Effector memory CD8-positive, alpha-beta T cell (primary cell): ENCODE results near the gene MAP2K7.
"Not testable (repeated sequence)": the region's sequence is repeated elsewhere in the genome, so short reads cannot be mapped to it uniquely, and the experiment has no call there.

Experiments
- ATAC-seq: fragments of 150-1000 bp; cut with Tn5 transposase; replicated peaks from 2 replicates; pipeline ENCODE4 v1.10.0; 2021; ENCODE audit warnings: mild to moderate bottlenecking, moderate library complexity
- DNase-seq, 3 experiments: peaks; one replicate each; pipeline ENCODE4 v3.0.0; 2021
- H3K27ac Mint-ChIP-seq, 2 donors: one replicate each; pipeline ENCODE4 v1.8.0; 2022; ENCODE audit warnings: mild to moderate bottlenecking in 2 of 2, mixed read lengths in 2 of 2, moderate library complexity in 2 of 2
- H3K27me3 Mint-ChIP-seq, 2 donors: one replicate each; pipeline ENCODE4 v1.8.0; 2022; ENCODE audit warnings: mixed read lengths in 2 of 2
- H3K36me3 Mint-ChIP-seq: one replicate; pipeline ENCODE4 v1.8.0; 2022; ENCODE audit warnings: mild to moderate bottlenecking, moderate library complexity, mixed read lengths; ENCODE audit not compliant: insufficient read depth
- H3K4me1 Mint-ChIP-seq, 2 donors: one replicate each; pipeline ENCODE4 v1.8.0; 2022; ENCODE audit warnings: low read depth in 2 of 2, mixed read lengths in 2 of 2
- H3K4me3 Mint-ChIP-seq, 2 donors: one replicate each; pipeline ENCODE4 v1.8.0; 2022; ENCODE audit warnings: mild to moderate bottlenecking in 2 of 2, mixed read lengths in 2 of 2, moderate library complexity in 2 of 2
- H3K9me3 Mint-ChIP-seq, 2 donors: one replicate each; pipeline ENCODE4 v1.8.0; 2022; ENCODE audit warnings: mixed read lengths in 2 of 2
- total RNA-seq, 9 experiments: gene quantifications; one replicate each; lab custom pipeline; 2026; lab: John Stamatoyannopoulos, UW

MAP2K7 gene
- total RNA-seq: 36.6 to 86.0 (median 52.9) reads per million in 9 experiments

DNA sequence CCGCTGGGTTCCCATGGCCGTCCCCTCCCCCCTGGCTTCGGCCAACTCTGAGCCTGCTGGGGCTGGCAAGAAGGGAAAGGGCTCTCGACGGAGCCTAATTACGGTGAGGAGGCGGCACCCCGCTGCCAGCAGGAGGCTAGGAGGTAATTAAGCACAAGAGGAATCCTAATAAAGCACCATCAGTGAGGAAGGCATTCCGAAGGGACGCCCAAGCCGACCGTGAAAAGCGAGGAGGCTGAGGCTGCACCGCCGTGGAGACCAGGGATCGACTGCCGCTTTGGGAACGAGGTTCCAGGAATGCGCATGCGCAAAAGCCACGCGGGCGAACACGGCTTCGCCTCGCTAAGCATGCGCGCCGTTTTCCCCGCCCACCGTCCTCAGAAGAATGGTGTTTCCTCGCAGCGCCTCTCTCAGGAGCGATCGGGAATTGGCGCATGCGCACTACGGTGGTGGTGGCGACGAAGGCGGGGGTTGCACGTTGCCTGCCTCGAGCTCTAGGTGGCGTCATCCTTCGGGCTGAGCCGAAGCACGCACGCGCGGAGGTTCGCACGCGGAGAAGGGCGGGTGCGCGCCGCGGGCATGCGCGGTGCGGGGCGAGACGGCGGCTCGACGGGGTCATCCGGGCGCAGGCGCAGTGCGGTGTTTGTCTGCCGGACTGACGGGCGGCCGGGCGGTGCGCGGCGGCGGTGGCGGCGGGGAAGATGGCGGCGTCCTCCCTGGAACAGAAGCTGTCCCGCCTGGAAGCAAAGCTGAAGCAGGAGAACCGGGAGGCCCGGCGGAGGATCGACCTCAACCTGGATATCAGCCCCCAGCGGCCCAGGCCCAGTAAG lies at the start of gene MAP2K7:
Gene MAP2K7, plus strand, starts transcription at position 634 of the 830 bp plus-strand sequence. Its CDS starts 68 bp downstream, at position 702.
- peaks cover 49% of the 10 kb centered on the region for H3K36me3 Mint-ChIP-seq
- ATAC-seq (peak; percentile 66), DNase-seq (peak; percentile 100)
- no peaks in the 10 kb centered on the region for H3K27me3 Mint-ChIP-seq
- H3K27ac Mint-ChIP-seq: peak within 1 kb of the TSS; percentile 99
- peak within 1 kb of the TSS; percentile 88 to 95 for H3K4me3 Mint-ChIP-seq
- H3K9me3 Mint-ChIP-seq: no peaks in the 10 kb centered on the region
- peaks cover 29 to 36% of the 10 kb centered on the region in 2 donors for H3K4me1 Mint-ChIP-seq

DNA sequence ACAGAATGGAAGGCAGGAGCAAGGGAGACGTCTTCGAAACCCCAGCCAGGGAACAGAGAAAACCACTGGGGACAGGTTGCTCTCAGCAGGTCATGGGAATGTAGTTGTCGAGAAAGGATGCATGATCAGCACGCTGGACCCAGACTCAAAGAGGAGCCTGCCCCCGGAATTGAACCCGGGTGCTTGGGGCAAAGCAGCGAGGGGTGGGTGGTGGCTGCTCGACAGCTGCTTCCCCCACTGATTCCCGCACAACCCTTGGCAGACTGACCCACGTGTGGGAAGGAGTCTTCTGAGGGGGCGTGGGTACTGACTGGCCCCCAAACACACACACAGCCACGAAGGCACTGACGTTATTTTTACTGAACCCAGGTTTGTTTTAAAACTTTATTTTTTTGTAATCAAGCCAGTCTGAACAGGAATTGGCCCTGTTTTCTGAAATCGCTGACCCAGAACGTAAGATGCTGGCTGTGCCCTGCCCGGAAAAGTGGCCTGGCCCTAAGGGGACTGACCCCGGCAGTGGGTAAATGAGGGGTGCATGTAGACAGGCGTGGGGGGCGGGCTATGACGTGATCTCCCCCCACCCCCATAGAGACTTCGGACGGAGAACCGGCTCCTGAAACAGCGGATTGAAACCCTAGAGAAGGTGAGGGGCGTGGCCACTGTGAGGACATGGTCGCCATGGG lies 48.1 kb upstream of the MAP2K7 start:
- Mint-ChIP-seq H3K27me3 (peaks cover 7 to 50% of the 10 kb centered on the region in 2 donors), H3K36me3 (no peaks in the 10 kb centered on the region), H3K4me3 (no peak overlapping the region), H3K4me1 (peaks cover 5 to 8% of the 10 kb centered on the region in 2 donors), H3K9me3 (no peaks in the 10 kb centered on the region), H3K27ac (no peak overlapping the region)
- ATAC-seq (no peak), DNase-seq (no peak)

DNA sequence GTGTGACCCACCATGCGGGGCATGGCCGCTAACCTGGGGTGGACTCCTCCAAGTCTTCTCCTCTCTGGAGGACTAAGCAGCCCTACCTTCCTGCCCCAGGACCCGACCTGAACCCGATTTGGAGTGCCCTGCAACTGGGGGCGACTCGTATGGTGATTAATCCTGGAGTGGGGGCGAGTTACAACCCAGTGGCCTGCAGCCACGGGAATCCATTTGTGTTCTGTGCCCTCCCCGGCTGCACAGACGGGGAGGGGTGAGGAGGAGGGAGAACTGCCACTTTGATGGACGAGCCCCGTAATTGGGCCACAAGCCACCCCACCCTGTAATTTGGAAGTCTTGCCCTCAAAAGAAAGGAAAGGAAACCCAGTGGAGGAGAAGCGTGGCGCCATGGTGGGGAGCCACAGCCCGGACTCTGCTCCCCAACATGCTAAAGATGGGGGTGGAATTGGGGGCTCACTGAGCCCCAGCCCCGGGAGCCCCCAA lies 47.5 kb upstream of the MAP2K7 start:
- H3K27me3 Mint-ChIP-seq: peaks cover 13 to 56% of the 10 kb centered on the region in 2 donors
- no peaks in the 10 kb centered on the region for H3K36me3 Mint-ChIP-seq
- H3K4me1 Mint-ChIP-seq: peaks cover 5 to 8% of the 10 kb centered on the region in 2 donors
- no peak for DNase-seq
- no peaks in the 10 kb centered on the region for H3K9me3 Mint-ChIP-seq
- ATAC-seq: no peak
- no peak overlapping the region for H3K4me3 Mint-ChIP-seq
- no peak overlapping the region for H3K27ac Mint-ChIP-seq

DNA sequence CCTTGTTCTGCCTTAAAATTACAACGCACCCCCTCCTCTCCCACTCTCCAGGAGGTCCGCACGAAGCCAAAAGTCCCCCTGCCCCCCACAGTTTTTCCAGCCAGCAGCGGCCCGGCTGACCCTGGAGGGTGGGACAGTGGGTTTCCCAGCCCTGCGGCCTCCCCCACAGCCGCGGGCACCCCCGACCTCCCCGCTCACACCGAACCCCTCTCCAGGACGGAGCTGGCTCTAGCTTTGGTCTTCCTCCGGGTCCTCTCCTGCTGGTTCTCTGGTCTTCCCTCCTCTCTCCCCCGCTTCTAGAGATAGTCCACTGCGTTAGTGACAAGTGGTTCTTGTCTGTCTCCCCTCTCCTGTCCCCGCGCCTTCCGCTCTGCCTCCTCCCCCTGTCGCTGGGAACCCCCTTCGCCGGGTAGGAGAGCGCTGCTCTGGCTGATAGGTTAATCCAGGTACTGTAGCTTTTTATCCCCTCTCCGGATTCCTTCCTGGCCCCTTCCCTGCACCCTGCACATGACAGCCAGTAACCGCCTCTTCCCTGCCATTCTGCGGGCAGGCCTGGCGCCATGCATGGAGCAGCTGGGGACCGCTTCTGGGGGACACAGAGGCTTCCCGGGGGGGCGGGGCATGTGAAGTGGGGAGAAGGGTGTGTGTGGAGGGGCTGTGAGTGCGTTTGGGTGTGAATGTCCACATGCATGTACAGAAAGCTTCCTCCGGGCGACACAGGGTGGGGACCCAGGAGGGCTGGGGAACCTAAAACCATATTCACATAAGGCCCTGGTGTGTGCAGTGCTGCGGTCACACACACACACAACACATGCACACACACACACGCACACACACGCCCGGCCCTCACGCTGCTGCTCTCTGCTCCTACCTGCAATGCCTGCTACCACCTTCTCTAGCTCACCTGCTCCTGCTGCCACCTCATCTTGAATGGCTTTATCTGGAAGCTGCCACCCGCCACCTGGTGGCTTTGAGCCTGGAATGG lies 46.7 kb upstream of the MAP2K7 start:
- peaks cover 6 to 8% of the 10 kb centered on the region in 2 donors for H3K4me1 Mint-ChIP-seq
- no peak for ATAC-seq
- H3K27ac Mint-ChIP-seq: no peak overlapping the region
- H3K27me3 Mint-ChIP-seq: peaks cover 16 to 61% of the 10 kb centered on the region in 2 donors
- no peak for DNase-seq
- no peaks in the 10 kb centered on the region for H3K9me3 Mint-ChIP-seq
- H3K36me3 Mint-ChIP-seq: no peaks in the 10 kb centered on the region
- no peak overlapping the region for H3K4me3 Mint-ChIP-seq

DNA sequence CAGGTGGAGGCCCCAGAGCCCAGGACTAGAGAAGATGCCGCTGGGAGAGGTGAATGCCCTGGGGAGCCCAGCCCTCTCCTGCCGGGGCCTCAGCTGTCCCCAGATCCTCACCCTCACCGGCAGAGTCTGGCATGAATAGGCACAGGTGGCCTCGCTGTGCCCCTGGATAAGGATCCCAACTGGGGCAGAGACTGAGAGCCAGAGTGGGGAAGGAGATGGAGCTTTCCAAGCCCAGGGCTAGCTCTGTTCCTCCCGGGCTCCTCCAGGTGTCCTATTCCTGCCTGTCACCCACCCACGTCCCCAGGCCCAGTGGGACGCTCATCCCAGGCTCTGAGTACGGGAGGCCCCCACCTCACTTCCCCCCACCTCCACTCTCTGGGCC lies 46.0 kb upstream of the MAP2K7 start:
- no peak for DNase-seq
- Mint-ChIP-seq H3K4me3 (no peak overlapping the region), H3K27ac (no peak overlapping the region), H3K27me3 (peaks cover 16 to 59% of the 10 kb centered on the region in 2 donors), H3K9me3 (no peaks in the 10 kb centered on the region), H3K4me1 (peaks cover 6 to 7% of the 10 kb centered on the region in 2 donors), H3K36me3 (no peaks in the 10 kb centered on the region)
- no peak for ATAC-seq

DNA sequence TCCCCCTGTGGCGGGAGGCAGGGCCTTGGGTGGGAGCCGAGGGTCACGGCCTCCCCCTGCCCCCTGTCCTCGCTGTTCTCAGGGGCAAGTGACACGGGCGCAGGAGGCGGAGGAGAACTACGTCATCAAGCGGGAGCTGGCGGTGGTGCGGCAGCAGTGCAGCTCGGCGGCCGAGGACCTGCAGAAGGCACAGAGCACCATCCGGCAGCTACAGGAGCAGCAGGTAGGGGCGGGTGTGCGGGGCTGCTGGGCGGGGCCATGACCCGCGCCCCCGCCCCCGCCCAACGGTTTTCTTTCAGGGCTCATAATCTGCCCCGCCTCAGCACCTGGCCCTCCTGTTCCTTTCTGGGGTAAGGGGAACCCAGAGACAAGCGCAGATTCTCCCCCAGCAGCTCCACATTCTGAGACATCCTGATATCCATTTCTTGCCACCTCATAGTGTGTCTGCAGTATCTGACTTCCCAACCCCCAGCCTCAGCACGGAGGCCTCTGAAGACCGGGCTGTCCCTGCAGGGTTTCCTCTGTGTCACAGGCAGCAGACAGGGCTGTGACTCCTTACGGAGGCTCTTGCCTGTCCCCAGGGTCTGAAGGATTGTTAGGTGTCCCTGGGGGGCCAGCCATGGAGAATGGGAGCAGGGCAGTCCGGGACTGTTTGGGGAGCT lies 45.4 kb upstream of the MAP2K7 start:
- H3K27me3 Mint-ChIP-seq: peaks cover 16 to 53% of the 10 kb centered on the region in 2 donors
- DNase-seq (no peak), ATAC-seq (no peak)
- H3K27ac Mint-ChIP-seq: no peak overlapping the region
- H3K4me3 Mint-ChIP-seq: no peak overlapping the region
- H3K36me3 Mint-ChIP-seq: no peaks in the 10 kb centered on the region
- H3K4me1 Mint-ChIP-seq: peaks cover 2% of the 10 kb centered on the region in 2 donors
- H3K9me3 Mint-ChIP-seq: no peaks in the 10 kb centered on the region

DNA sequence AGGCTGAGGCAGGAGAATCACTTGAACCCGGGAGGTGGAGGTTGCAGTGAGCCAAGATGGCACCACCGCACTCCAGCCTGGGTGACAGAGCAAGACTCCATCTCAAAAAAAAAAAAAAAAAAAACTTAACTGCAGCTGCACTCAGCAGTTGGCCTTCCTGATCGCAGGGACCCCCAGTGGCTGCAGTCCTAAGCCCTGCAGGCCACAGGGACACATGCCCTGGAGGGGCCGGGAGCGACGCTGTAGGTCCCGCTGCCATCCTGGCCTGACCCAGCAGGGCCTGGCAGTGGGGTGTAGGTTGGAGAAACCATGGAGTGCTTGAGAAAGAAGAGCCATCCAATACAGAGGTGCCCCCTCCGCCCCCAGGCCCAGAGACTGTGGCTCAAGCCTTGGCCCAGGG lies 44.6 kb upstream of the MAP2K7 start:
- not testable (repeated sequence) for H3K4me1 Mint-ChIP-seq, H3K27ac Mint-ChIP-seq, DNase-seq, ATAC-seq, H3K36me3 Mint-ChIP-seq, H3K9me3 Mint-ChIP-seq, H3K4me3 Mint-ChIP-seq
- peaks cover 16 to 55% of the 10 kb centered on the region in 2 donors for H3K27me3 Mint-ChIP-seq

DNA sequence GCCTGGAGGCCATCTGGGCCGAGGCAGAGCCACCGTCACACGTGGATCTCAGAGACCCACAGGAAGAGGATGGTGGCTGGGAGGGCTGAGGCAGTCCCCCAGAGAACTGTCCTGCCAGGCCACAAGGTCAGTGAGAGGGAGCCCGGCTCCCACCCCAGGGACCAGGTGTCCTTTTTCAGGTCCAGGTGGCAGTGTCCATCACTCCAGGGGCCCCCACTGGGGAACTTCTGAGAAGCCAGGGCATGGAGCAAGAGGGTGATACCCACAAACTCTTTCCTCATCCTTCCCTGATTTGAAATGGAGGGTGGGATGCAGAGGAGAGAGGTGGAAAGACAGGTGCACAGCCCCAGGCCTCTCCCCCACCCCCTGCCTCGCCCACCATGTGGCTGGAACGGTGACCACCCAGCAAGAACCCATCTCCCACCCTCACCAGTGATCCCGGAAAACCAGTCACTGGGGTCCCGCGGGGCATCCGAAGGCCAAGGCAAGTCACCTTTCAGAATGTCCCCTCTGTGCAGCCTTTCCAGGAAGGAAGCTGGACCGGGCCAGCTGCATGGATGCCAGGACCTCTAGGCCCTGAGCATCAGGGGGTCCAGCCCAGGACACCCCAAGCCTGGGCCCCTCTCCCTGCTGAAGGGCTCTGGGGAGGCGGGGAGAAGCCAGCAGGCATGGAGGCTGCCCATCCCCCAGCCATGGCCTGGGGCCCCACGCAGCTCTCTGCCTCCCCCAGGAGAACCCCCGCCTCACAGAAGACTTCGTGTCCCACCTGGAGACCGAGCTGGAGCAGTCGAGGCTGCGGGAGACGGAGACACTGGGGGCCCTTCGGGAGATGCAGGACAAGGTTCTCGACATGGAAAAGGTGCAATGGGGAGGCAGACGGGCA lies 43.6 kb upstream of the MAP2K7 start:
- Mint-ChIP-seq H3K27ac (no peak overlapping the region), H3K27me3 (peaks cover 18 to 62% of the 10 kb centered on the region in 2 donors), H3K4me3 (no peak overlapping the region), H3K36me3 (peaks cover 2% of the 10 kb centered on the region), H3K9me3 (no peaks in the 10 kb centered on the region), H3K4me1 (peaks cover 5 to 6% of the 10 kb centered on the region in 2 donors)
- ATAC-seq: no peak
- DNase-seq: no peak

DNA sequence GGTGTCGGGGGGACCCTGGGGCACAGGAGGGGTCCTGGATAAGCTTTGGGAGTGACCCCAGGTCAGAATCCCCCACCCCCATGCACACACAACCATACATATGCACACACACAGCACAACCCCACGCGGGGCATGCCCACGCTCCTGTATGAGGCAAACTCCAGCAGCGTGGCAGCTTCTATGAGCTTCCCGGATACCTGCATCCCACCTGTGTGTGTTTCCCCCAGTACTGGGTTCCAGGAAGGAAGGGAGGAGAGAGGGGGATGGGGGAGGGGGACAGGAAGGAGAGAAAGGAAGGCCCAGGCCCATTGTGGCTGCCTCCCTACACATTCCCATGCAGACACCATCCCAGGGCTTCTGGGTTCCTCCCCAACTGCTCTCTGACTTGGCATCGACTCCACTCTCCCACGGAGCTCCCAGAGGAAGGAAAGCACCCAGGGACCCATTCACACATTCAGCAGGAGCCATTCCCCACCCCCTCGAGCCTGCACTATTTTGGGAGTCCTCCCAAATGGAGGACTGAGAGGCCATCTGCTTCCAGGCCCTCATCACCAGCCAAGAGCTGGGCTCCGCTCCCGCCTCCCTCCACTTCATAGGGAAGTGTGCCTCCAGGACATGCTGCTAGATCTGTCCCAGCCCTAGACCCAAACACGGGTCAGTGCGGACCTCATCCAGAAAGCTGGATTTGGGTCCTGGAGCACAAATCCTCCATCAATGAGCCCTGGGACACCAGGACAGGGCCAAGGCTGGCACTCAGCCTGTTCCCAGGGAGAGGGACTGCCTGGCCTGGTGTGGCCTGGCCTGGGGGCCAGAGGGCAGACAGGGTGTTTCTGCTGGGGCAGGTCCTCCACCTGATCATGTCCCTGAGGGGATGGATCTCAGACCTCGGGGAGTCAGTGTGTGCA lies 42.7 kb upstream of the MAP2K7 start:
- ATAC-seq (no peak), DNase-seq (no peak)
- Mint-ChIP-seq H3K27ac (no peak overlapping the region), H3K36me3 (peaks cover 2% of the 10 kb centered on the region), H3K27me3 (peaks cover 23 to 60% of the 10 kb centered on the region in 2 donors), H3K9me3 (no peaks in the 10 kb centered on the region), H3K4me1 (peaks cover 10% of the 10 kb centered on the region in 2 donors), H3K4me3 (peak overlapping the region; percentile 17 to 54)

DNA sequence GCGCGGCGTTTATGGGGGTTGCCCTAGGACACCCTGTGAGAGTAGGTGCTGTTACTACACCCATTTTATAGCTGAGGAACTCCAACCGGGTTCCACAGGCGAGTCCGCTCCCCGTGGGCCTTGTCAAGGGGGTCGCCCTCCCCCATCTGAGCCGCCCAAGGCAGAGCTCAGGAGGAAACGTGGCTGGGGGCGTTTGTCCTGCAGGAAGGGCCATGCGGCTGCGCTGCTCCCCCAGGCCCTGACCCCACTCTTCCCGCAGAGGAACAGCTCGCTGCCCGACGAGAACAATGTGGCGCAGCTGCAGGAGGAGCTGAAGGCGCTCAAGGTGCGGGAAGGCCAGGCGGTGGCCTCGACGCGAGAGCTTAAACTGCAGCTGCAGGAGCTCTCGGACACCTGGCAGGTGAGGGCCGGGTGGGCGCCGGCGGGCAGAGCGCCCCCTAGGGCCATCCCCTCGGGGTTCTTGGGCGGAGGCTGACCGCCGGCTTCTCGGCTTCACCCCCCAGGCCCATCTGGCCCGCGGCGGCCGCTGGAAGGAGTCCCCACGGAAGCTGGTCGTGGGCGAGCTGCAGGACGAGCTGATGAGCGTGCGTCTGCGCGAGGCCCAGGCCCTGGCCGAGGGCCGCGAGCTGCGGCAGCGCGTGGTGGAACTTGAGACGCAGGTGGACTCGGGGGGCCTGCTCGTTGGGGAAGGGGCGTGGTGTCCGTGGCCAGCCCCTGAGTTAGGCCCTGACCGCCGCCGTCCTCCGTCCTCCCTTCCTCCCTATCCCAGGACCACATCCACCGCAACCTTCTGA lies 41.9 kb upstream of the MAP2K7 start:
- DNase-seq: no peak
- Mint-ChIP-seq H3K9me3 (no peaks in the 10 kb centered on the region), H3K4me1 (peaks cover 10% of the 10 kb centered on the region in 2 donors), H3K27me3 (peaks cover 22 to 54% of the 10 kb centered on the region in 2 donors), H3K27ac (no peak overlapping the region), H3K36me3 (peaks cover 4% of the 10 kb centered on the region), H3K4me3 (peak overlapping the region; percentile 52 to 54)
- peak; percentile 15 for ATAC-seq
